LNCAP (cell line): Measurements from ENCODE around the gene LATS2.

ENCODE experiments used
- TF ChIP-seq, protein P1 (sequence below): fragments of 450-650 bp; IDR thresholded peaks from 2 replicates; pipeline ENCODE4 v1.5.1; 2017; ENCODE audit warnings: mild to moderate bottlenecking

LATS2 gene

GRCh38 chr13:21095311-21095710 lies 33.9 kb upstream of the LATS2 start:
- TF ChIP-seq, protein P1, sequence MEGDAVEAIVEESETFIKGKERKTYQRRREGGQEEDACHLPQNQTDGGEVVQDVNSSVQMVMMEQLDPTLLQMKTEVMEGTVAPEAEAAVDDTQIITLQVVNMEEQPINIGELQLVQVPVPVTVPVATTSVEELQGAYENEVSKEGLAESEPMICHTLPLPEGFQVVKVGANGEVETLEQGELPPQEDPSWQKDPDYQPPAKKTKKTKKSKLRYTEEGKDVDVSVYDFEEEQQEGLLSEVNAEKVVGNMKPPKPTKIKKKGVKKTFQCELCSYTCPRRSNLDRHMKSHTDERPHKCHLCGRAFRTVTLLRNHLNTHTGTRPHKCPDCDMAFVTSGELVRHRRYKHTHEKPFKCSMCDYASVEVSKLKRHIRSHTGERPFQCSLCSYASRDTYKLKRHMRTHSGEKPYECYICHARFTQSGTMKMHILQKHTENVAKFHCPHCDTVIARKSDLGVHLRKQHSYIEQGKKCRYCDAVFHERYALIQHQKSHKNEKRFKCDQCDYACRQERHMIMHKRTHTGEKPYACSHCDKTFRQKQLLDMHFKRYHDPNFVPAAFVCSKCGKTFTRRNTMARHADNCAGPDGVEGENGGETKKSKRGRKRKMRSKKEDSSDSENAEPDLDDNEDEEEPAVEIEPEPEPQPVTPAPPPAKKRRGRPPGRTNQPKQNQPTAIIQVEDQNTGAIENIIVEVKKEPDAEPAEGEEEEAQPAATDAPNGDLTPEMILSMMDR = no peak

DNA sequence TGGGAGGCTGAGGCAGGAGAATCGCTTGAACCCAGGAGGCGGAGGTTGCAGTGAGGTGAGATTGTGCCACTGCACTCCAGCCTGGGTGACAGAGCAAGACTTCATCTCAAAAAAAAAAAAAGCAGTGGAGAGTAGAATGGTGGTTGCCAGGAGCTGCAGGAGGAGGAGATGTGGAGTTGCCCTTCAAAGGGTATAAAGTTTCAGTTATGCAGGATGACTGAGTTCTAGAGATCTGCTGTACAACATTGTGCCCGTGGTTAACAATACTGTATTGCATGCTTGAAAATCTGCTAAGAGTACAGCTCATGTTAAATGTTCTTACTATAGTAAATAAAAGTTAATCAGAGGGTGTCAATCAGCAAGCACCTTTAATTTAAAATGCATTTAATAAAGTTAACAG lies 28.4 kb upstream of the LATS2 start:
- TF ChIP-seq, protein P1 = no peak

GRCh38 chr13:21088534-21088933 lies 27.1 kb upstream of the LATS2 start:
- TF ChIP-seq, protein P1 = no peak

DNA sequence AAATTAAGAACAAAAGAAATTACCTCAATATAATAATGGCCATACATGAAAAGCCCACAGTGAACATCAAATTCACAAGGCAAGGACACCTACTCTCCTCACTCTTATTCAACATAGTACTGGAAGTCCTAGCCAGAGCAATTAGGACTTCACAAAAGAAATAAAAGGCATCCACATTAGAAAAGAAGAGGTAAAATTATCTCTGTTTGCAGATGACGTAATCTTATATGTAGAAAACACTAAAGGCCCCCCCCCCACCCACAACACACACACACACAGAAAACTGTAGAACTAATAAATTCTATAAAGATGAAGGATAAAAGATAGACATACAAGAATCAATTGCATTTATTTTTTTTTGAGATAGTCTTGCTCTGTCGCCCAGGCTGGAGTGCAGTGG lies 25.5 kb upstream of the LATS2 start:
- TF ChIP-seq, protein P1 = no peak

DNA sequence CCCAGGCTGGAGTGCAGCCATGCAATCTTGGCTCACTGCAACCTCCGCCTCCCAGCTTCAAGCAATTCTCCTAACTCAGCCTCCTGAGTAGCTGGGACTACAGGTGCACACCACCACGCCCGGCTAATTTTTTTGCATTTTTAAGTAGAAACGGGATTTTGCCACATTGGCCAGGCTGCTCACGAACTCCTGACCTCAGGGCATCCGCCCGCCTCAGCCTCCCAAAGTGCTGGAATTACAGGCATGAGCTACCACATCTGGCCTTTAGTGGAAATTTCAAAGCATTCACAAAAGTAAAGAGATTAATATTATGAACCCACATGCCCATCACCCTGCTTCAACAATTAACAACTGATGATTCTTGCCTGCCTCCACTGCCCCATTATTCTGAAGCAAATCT lies 20.5 kb upstream of the LATS2 start:
- TF ChIP-seq, protein P1 = no peak

DNA sequence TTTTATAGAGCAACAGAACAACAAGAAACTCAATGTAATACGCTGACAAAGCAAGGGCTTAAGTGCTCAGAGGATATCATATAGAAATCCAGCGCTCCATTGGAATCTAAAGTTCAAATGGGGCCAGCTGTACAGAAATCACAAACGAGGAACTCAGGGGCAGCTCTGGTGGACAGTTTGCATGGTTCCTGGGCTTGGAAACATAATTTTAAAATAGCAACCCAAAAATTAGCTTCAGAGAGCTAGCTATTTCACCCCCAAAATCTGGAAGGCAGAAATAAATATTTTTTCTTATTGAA lies 19.2 kb upstream of the LATS2 start:
- TF ChIP-seq, protein P1 = no peak

DNA sequence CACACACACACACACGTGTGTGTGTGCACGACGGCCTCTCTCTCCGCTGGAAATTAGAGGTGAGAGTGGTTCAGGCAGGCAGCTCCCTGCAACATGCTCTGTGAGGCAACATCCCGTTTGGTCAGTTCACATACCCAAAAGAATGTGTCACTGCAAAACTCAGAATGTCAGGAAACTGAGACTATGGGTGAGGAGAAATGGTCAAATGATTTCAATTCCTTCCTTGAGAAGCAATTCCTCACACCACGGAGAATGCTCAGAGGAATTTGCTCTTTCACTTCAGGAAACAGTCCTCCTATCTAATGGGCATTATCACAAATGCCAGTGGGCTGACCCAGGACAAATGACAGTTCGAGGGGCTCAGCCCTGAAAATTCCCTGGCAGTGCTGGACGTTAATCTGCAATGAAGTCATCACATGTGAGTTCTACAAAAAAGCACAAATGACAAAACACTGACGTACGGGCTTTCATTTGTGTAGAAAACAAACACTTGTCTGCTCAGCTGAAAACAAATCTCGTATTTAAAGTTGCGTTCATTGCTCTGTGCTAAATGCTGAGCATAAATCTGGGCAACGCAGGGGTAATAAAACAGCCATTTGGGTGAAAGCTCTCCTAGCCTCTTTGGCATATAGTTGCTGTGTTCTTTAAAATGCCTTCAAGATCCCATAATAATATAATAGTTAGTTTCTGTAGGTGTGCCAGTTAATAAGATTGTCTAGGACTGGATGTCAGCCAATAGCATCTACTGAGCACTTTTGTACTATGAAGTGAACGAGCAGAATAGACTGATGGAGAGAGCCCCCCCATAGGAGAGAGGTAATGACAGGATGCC lies 18.6 kb upstream of the LATS2 start:
- TF ChIP-seq, protein P1 = no peak

- TF ChIP-seq, protein P1 = no peak
Measured at GRCh38 chr13:21079221-21079620, 17.8 kb upstream of the LATS2 start.
